Mammary epithelial cell (primary cell): Measurements from ENCODE around the gene MTHFD2L.

ENCODE experiments used
- CTCF ChIP-seq, 2 donors: IDR thresholded peaks in 1 of 2; conservative IDR thresholded peaks in 1 of 2; 2 replicates each; pipeline ENCODE4 v1.5.1; 2011 to 2012; ENCODE audit warnings: inconsistent platforms in 2 of 2, low read length in 2 of 2, mild to moderate bottlenecking in 2 of 2, control low read depth in 1 of 2, low read depth in 1 of 2; ENCODE audit not compliant: insufficient read depth in 1 of 2; ENCODE audit errors: extremely low read depth in 1 of 2
- EZH2 ChIP-seq: IDR thresholded peaks from 2 replicates; pipeline ENCODE4 v1.6.1; 2012; ENCODE audit warnings: low read length, inconsistent platforms, borderline replicate concordance

DNA sequence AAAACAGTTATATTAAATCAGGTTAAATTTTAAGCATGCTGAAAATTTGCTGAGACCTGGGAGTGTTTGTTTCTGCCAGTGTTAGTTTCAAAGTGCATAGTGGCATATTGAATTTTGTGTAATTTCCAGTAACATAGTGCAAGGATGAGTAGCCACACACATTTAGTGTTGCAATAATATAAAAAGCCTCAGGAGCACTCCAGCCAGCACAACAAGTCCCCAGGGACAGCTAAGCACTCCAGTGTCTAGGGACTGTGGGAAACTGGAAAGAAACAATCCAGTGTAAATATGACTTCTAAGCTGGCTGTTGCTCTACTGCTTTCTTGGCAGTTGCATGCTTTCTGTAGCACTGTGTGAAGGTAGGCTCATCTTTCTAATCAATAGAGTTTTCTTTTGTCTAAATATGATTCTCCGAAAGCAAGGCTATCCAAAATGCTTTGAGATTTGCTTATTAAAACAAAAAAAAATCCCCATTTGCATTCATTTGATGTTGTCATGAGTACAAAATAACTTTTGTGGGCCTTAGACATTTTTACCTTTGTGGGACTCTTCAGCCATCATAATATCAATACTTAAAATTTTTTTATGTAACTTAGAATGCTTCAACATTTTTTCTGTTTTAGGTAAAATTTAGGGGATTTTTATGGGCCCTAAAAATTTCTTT, 34.7 kb upstream of the MTHFD2L start:
- no peak for TF ChIP-seq CTCF (conservative IDR thresholded peaks at IDR 0.05 in 1 of 2, IDR thresholded peaks at IDR 0.05 in 1 of 2; ENCODE audit: extremely low read depth in 1 of 2, insufficient read depth in 1 of 2, low read depth in 1 of 2, low read length in 2 of 2)
- no peak for TF ChIP-seq EZH2
